HG03045 (cell line): ENCODE measurements around the gene ZNF883.

Experiments
- ATAC-seq: cut with Tn5 transposase; IDR thresholded peaks from one replicate; pipeline ENCODE4 v1.9.1; 2021; ENCODE audit warnings: mild to moderate bottlenecking, moderate library complexity; ENCODE audit not compliant: unreplicated experiment

The ZNF883 gene

DNA sequence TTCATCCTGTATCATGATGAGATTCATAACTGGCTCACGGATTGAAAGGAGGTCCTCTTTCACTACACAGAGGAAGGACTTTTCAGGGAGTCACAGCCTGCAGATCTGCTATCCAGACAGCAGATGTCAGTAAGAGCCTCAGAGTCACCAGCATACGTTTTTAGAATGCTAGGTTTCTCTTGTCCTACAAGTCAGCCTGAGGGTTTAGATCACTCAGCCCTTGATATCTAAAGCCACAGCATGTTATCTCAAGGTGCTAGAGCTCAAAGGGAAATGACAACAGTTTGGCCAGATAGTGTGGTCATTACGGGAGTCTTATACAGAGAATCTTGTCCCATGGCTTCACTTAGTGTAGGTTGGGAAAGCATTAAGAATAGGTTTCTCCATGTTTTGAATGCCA is 90.4 kb downstream of the ZNF883 start:
- no peak for ATAC-seq

DNA sequence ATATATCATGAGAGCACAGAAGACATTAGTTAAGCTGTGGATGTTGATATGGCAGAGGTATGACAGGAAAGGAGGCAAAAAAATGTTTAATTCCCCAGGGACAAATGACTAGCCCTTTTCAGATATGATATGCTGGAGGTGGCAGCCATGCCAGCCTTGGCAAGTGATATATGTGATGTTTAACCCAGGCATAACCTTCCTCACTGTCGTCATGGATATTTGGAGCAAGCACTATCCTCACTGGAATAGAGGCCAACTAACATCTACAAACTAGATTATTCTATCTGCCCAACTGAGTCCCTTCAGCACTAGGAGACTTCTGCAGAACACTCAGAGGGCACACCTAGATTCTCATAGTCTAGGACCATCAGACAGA is 94.0 kb downstream of the ZNF883 start:
- ATAC-seq = no peak

DNA sequence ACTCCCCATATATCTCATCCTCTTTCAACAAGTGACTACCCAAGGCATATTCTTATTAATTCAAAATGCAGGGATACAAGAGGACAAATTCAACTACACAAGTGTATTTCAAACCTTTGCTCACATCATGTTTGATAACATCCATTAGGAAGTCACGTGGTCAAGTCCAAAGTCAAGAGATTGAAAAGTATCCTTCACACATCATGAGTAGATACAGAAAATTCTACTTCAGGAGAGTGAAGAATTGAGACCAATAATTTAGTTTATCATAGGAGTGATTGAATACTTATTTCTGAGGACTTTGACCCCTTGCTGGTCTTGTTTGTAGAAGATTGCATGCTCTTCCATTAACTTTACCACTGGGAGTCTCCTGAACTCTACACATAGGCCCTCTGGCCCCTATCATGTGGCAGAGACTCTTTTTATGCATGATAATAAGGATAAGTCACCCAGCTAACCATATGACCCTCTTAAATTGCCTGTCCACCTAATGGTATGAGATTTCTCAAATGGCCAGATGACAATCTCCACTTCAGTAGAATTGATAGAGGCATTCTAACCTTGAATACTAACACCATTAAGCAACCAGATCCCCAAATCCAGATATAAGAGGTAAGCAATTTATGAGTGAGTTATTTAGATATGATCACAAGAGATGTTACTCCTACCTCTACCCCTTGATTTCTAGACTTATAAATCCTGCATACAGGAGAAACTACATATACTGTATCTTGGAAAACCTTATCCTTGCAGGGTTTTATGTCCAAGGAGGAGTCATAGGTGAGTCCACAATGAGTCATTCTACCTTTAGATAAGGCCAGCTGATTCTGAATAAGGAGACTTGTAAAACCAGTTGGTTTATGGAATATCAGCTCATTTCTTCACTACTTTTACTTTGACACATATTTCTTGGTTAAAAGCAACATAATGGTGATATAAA is 94.7 kb downstream of the ZNF883 start:
- no peak for ATAC-seq

DNA sequence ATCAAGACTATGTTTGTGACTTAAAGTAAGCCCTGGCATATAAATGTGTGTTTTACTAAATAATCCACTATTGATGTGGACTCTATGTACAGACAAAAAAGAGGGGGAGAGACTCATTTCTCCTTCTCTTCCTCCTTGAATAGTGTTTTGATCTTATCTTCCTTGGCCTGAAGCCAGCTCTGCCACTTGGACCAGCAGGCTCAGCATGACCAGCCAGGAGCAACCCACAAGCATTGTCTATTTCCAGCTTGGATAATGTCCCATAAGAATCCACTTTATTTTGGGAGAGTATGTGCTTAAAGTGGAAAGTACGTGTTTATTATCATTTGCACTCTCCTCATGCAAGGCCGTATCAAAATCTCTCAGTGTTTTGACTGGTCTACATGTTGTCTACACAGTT is 97.5 kb downstream of the ZNF883 start:
- ATAC-seq = no peak

DNA sequence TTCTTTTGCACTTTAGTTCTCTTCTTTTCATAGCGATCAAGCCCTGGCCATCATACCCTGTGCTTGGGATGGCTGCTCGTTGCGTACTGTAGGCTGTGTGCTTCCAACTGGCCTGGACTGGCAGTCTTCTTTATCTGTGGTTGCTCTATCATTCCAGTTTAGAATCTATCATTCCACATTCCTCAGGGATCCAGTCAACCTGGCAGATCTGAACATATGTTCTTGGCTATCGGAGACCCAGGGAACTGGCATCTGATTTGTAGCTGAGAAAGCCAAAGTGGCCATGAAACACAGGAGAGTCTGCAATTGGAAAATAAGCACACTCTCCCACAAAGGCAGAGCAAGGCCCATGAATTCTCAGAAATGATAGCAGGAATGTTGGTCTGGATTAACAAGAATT is 98.7 kb downstream of the ZNF883 start:
- ATAC-seq = no peak

DNA sequence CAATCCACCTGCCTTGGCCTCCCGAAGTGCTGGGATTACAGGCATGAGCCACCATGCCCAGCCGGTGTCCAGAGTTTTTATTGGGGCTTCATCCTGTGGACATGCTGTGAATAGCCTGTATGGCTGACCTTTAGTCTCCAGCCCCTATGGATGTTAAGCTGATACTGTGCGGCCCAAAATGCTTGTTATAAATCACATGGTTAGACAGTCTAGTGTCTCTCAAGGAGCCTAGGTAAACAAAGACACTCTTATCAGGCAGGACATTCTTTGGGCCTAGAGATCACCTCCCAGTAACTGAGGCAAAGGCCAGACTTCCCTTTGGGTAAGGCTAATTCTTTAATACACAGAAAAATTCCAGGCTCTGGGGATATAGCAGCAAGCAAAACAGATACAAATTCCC is 99.4 kb downstream of the ZNF883 start:
- no peak for ATAC-seq

DNA sequence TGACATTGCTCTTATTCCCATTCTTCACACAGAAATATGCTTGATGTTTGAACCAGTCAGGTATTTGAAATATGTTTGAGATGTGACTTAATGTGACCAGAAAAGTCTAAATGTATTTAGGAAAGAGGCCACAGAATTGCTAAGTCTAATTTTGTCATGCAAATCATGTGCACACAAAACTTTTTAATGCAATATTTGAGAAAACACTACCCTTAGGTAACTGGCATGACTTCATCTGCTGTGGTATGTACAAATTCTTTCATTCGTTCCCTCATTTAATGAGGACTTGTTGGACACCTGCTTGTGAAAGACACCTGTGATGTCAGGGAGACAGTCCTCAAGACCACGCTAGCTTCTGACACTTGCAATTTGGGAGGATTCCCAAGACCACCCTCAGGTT is 100.3 kb downstream of the ZNF883 start:
- no peak for ATAC-seq
